PC-9 (cell line): ENCODE measurements around the gene GPR33. TPM values are rescaled to one million over a fixed set of nuclear protein-coding genes. Genes with fewer than 3 reads are reported as not detected.

Experiments
- Bru-seq: library from RNA; stranded (reverse); fragments of 400-500 nt; gene quantifications from one replicate; lab custom pipeline; 2021; lab: Mats Ljungman, UMichigan
- BruChase-seq, 2 experiments: library from RNA; stranded (reverse); fragments of 400-500 nt; gene quantifications; one replicate each; lab custom pipeline; 2021; lab: Mats Ljungman, UMichigan
- BruUV-seq: library from RNA; stranded (reverse); fragments of 400-500 nt; replicated peaks from 2 replicates; lab custom pipeline; 2021; lab: Mats Ljungman, UMichigan
- CTCF ChIA-PET: fragments of 300-600 bp; sonication (Branson Sonifier 250); formaldehyde crosslinking; loops from one replicate; lab custom pipeline; 2022; ENCODE audit warnings: antibody characterized with exemption; lab: Charles Lee
- POLR2A ChIA-PET: fragments of 300-600 bp; sonication (Branson Sonifier 250); formaldehyde crosslinking; loops from one replicate; lab custom pipeline; 2022; ENCODE audit warnings: antibody characterized with exemption; ENCODE audit not compliant: unreplicated experiment; lab: Charles Lee
- DNase-seq, 2 experiments: peaks; one replicate each; pipeline versions ENCODE4 v3.0.0 to v3.0.0-alpha.2; 2015 to 2022; ENCODE audit warnings: mixed read lengths in 1 of 2
- H2AFZ ChIP-seq: fragments of 200-600 bp; sonication (generic); 2 replicates; pipeline ENCODE4 v1.8.1; 2017; ENCODE audit warnings: antibody characterized with exemption
- H3F3A ChIP-seq: fragments of 200-600 bp; sonication (generic); 2 replicates; pipeline ENCODE4 v1.8.1; 2017; ENCODE audit warnings: antibody characterized with exemption, mild to moderate bottlenecking, low read depth; ENCODE audit not compliant: insufficient read depth
- H3K27ac ChIP-seq: fragments of 200-600 bp; sonication (generic); 2 replicates; pipeline ENCODE4 v1.6.1; 2016; ENCODE audit warnings: mixed run types
- H3K27me3 ChIP-seq: fragments of 200-600 bp; sonication (generic); 2 replicates; pipeline ENCODE4 v1.6.1; 2016; ENCODE audit warnings: low read depth, mixed run types; ENCODE audit not compliant: insufficient read depth
- H3K36me3 ChIP-seq: fragments of 200-600 bp; sonication (generic); 2 replicates; pipeline ENCODE4 v1.6.1; 2016; ENCODE audit warnings: low read depth, mixed run types
- H3K4me1 ChIP-seq: fragments of 200-600 bp; sonication (generic); replicated peaks from 2 replicates; pipeline ENCODE4 v1.6.1; 2016; ENCODE audit warnings: mixed run types; ENCODE audit not compliant: insufficient read depth
- H3K4me2 ChIP-seq: fragments of 200-600 bp; sonication (generic); 2 replicates; pipeline ENCODE4 v1.6.1; 2017; ENCODE audit warnings: mixed run types
- H3K4me3 ChIP-seq: fragments of 200-600 bp; sonication (generic); 2 replicates; pipeline ENCODE4 v1.6.1; 2016; ENCODE audit warnings: mixed run types
- H3K79me2 ChIP-seq: fragments of 200-600 bp; sonication (generic); 2 replicates; pipeline ENCODE4 v1.6.1; 2017; ENCODE audit warnings: low read depth, mixed run types
- H3K9me2 ChIP-seq: fragments of 200-600 bp; sonication (generic); 2 replicates; pipeline ENCODE4 v1.8.1; 2017; ENCODE audit warnings: mild to moderate bottlenecking; ENCODE audit not compliant: insufficient read depth
- H3K9me3 ChIP-seq: fragments of 200-600 bp; sonication (generic); 2 replicates; pipeline ENCODE4 v1.8.1; 2016; ENCODE audit warnings: low read depth; ENCODE audit not compliant: insufficient read depth
- H4K20me1 ChIP-seq: fragments of 200-600 bp; sonication (generic); 2 replicates; pipeline ENCODE4 v1.8.1; 2017; ENCODE audit not compliant: insufficient read depth
- CTCF ChIP-seq: fragments of 200-600 bp; sonication (generic); conservative IDR thresholded peaks from 2 replicates; pipeline ENCODE4 v1.6.1; 2017; ENCODE audit warnings: mixed run types, antibody characterized with exemption, mild to moderate bottlenecking, moderate library complexity
- EZH2 ChIP-seq: fragments of 200-600 bp; sonication (generic); IDR thresholded peaks from 2 replicates; pipeline ENCODE4 v1.8.0; 2017; ENCODE audit warnings: antibody characterized with exemption, low read depth
- intact Hi-C: fragments of 100-400 bp; cut with micrococcal nuclease; formaldehyde crosslinking; loops from one replicate; pipeline ENCODE4 v1.10.0; 2022; ENCODE audit not compliant: unreplicated experiment
- long read RNA-seq: library from polyadenylated mRNA; stranded (forward); transcript quantifications from one replicate; pipeline ENCODE4 v2.0.0, GENCODE V29; 2022
- total RNA-seq: library from RNA; stranded (reverse); gene quantifications from 2 replicates; pipeline ENCODE4 v1.2.3, GENCODE V29; 2021

Gene GPR33
- total RNA-seq, result not detected in 2 replicates
- not detected for Bru-seq, nascent RNA
- not detected for BruChase-seq, experiment 1, labeled RNA remaining after a 2-hour chase
- BruChase-seq, experiment 2, labeled RNA remaining after a 6-hour chase, result percentile 11 among the genes with signal in this experiment
- long read RNA-seq, result 0 reads

GRCh38 chr14:31487886-31488285 is at the start of gene GPR33:
TSS of gene GPR33 (minus strand) at chr14:31488039. CDS start at chr14:31483965, 4,074 bp downstream.
- no peak for DNase-seq
- H3K4me1 ChIP-seq, result no peaks in the 10 kb centered on the region
- H3K4me2 ChIP-seq, result no peak within 1 kb of the TSS
- no peak within 1 kb of the TSS for H3K4me3 ChIP-seq
- H4K20me1 ChIP-seq, result no peaks in the 10 kb centered on the region
- H3K36me3 ChIP-seq, result no peaks in the 10 kb centered on the region
- no peaks in the 10 kb centered on the region for H3K79me2 ChIP-seq
- no peaks in the 10 kb centered on the region for H3K27me3 ChIP-seq
- H3K9me2 ChIP-seq, result no peaks in the 10 kb centered on the region
- no peak within 1 kb of the TSS for H3K27ac ChIP-seq
- CTCF ChIA-PET, result no interaction called here
- POLR2A ChIA-PET, result no interaction called here
- no peaks in the 10 kb centered on the region for H3F3A ChIP-seq
- BruUV-seq, result no TSS peak
- no peak within 1 kb of the TSS for H2AFZ ChIP-seq
- no peak for TF ChIP-seq EZH2
- TF ChIP-seq CTCF, result no peak
- no peaks in the 10 kb centered on the region for H3K9me3 ChIP-seq
- intact Hi-C loops, result no loop called here

GRCh38 chr14:31536201-31536960 is 48.5 kb upstream of the GPR33 start:
- H2AFZ ChIP-seq, result no peak overlapping the region
- ChIA-PET POLR2A (no interaction called here), CTCF (no interaction called here)
- no peak overlapping the region for H3K4me2 ChIP-seq
- intact Hi-C loops, result no loop called here
- H3K79me2 ChIP-seq, result no peaks in the 10 kb centered on the region
- no peak overlapping the region for H3K27ac ChIP-seq
- no peak for DNase-seq
- TF ChIP-seq CTCF (no peak), EZH2 (no peak)
- no peaks in the 10 kb centered on the region for H3K9me3 ChIP-seq
- no peaks in the 10 kb centered on the region for H4K20me1 ChIP-seq
- no peaks in the 10 kb centered on the region for H3K36me3 ChIP-seq
- H3K9me2 ChIP-seq, result no peaks in the 10 kb centered on the region
- no peaks in the 10 kb centered on the region for H3K27me3 ChIP-seq
- no TSS peak for BruUV-seq
- H3K4me3 ChIP-seq, result no peak overlapping the region
- no peaks in the 10 kb centered on the region for H3K4me1 ChIP-seq
- no peaks in the 10 kb centered on the region for H3F3A ChIP-seq

GRCh38 chr14:31530136-31530535 is 42.3 kb upstream of the GPR33 start:
- no peak overlapping the region for H3K4me3 ChIP-seq
- H3K36me3 ChIP-seq, result no peaks in the 10 kb centered on the region
- POLR2A ChIA-PET, result interaction anchor here (0.6 kb wide), 1 partner anchor 327 kb away, joined by 8 read pairs; no protein-coding TSS in a partner anchor
- TF ChIP-seq CTCF, result no peak
- TF ChIP-seq EZH2, result no peak
- no peak overlapping the region for H3K27ac ChIP-seq
- H3K4me1 ChIP-seq, result no peaks in the 10 kb centered on the region
- no peak overlapping the region for H2AFZ ChIP-seq
- DNase-seq, result no peak
- H3K4me2 ChIP-seq, result no peak overlapping the region
- H3F3A ChIP-seq, result no peaks in the 10 kb centered on the region
- H3K79me2 ChIP-seq, result no peaks in the 10 kb centered on the region
- no TSS peak for BruUV-seq
- no peaks in the 10 kb centered on the region for H3K27me3 ChIP-seq
- no peaks in the 10 kb centered on the region for H3K9me3 ChIP-seq
- CTCF ChIA-PET, result no interaction called here
- H3K9me2 ChIP-seq, result no peaks in the 10 kb centered on the region
- intact Hi-C loops, result no loop called here
- no peaks in the 10 kb centered on the region for H4K20me1 ChIP-seq
